Prostate gland (tissue), 2 donors: ENCODE results near the gene UBE2H. TPM values are rescaled to one million over a fixed set of nuclear protein-coding genes. Genes with fewer than 3 reads are reported as not detected.
"Not testable (repeated sequence)": the region's sequence is repeated elsewhere in the genome, so short reads cannot be mapped to it uniquely, and the experiment has no call there.

Experiments used
- DNase-seq: peaks from one replicate; pipeline ENCODE4 v3.0.0-alpha.2; 2019; ENCODE audit warnings: low spot score
- H3K27ac ChIP-seq, 2 donors: fragments of 200-600 bp; sonication (generic); 2 replicates each; pipeline ENCODE4 v1.5.1; 2017 to 2019
- H3K27me3 ChIP-seq: fragments of 200-600 bp; sonication (generic); replicated peaks from 2 replicates; pipeline ENCODE4 v1.5.1; 2019; ENCODE audit not compliant: insufficient read depth
- H3K36me3 ChIP-seq, 2 donors: fragments of 200-600 bp; sonication (generic); 1 replicate in 1 of 2; 2 replicates in 1 of 2; pipeline versions ENCODE4 v1.5.1 to v1.8.1; 2017 to 2019
- H3K4me1 ChIP-seq: fragments of 200-600 bp; sonication (generic); replicated peaks from 2 replicates; pipeline ENCODE4 v1.5.1; 2019
- H3K4me3 ChIP-seq, 2 donors: fragments of 200-600 bp; sonication (generic); 2 replicates each; pipeline ENCODE4 v1.5.1; 2017 to 2019
- H3K9me3 ChIP-seq: fragments of 200-600 bp; sonication (generic); 2 replicates; pipeline ENCODE4 v1.5.1; 2017
- POLR2A ChIP-seq: fragments of 450-650 bp; IDR thresholded peaks from one replicate; pipeline ENCODE4 v1.6.1; 2016; ENCODE audit warnings: antibody characterized with exemption, mild to moderate bottlenecking
- POLR2AphosphoS5 ChIP-seq: sonication (generic); formaldehyde crosslinking; IDR thresholded peaks from one replicate; pipeline ENCODE4 v1.6.1; 2017; ENCODE audit warnings: antibody characterized with exemption
- WGBS: methylation state at CpG from one replicate; pipeline ENCODE4 v1.1.5; 2018; 5-methylcytosine and 5-hydroxymethylcytosine counted together
- intact Hi-C: fragments of 100-400 bp; cut with DNase I; formaldehyde crosslinking; loops from one replicate; pipeline ENCODE4 v1.14.2; 2022
- total RNA-seq, 2 donors: library from RNA; depleted of rRNA; stranded (reverse); fragments of >200 nt; gene quantifications; one replicate each; pipeline ENCODE4 v1.1.0, GENCODE V29; 2016
- TF ChIP-seq, protein P1 (sequence below), 4 experiments: fragments of 200-600 bp in 2 of 4; fragments of 450-650 bp in 2 of 4; sonication (generic) in 2 of 4; IDR thresholded peaks; 1 replicate in 3 of 4; 2 replicates in 1 of 4; pipeline ENCODE4 v1.5.1; 2016 to 2019; ENCODE audit warnings: antibody characterized with exemption in 4 of 4, mild to moderate bottlenecking in 2 of 4, moderate library complexity in 2 of 4

Gene UBE2H
- total RNA-seq, 2 donors from 2014 or later = 78.4 to 105 TPM

GRCh38 chr7:129828989-129829736 is 123.6 kb downstream of the UBE2H start:
- no peaks in the 10 kb centered on the region for H3K27me3 ChIP-seq
- H3K4me1 ChIP-seq = peaks cover 7% of the 10 kb centered on the region
- no peak for TF ChIP-seq POLR2AphosphoS5
- TF ChIP-seq POLR2A = no peak
- TF ChIP-seq, protein P1, sequence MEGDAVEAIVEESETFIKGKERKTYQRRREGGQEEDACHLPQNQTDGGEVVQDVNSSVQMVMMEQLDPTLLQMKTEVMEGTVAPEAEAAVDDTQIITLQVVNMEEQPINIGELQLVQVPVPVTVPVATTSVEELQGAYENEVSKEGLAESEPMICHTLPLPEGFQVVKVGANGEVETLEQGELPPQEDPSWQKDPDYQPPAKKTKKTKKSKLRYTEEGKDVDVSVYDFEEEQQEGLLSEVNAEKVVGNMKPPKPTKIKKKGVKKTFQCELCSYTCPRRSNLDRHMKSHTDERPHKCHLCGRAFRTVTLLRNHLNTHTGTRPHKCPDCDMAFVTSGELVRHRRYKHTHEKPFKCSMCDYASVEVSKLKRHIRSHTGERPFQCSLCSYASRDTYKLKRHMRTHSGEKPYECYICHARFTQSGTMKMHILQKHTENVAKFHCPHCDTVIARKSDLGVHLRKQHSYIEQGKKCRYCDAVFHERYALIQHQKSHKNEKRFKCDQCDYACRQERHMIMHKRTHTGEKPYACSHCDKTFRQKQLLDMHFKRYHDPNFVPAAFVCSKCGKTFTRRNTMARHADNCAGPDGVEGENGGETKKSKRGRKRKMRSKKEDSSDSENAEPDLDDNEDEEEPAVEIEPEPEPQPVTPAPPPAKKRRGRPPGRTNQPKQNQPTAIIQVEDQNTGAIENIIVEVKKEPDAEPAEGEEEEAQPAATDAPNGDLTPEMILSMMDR (IDR thresholded peaks at IDR 0.05) = no peak
- H3K36me3 ChIP-seq = no peaks in the 10 kb centered on the region
- H3K27ac ChIP-seq = peak overlapping the region in 1 of 2 donors; percentile 66
- DNase-seq = no peak
- no peaks in the 10 kb centered on the region for H3K9me3 ChIP-seq
- intact Hi-C loops = loop anchor here (5.0 to 10.0 kb wide), 3 partner anchors 164 to 464 kb away; partner anchors contain the start of gene NRF1
- 60% methylated on average over 12 of the region's 12 CpGs for WGBS
- no peak overlapping the region for H3K4me3 ChIP-seq

- 83% methylated on average over 18 of the region's 18 CpGs for WGBS
- intact Hi-C loops = loop anchor here (5.0 to 10.0 kb wide), 3 partner anchors 163 to 463 kb away; partner anchors contain the start of gene NRF1
- Histone ChIP-seq H3K4me1 (peaks cover 7% of the 10 kb centered on the region), H3K4me3 (no peak overlapping the region), H3K27ac (no peak overlapping the region), H3K36me3 (no peaks in the 10 kb centered on the region), H3K27me3 (no peaks in the 10 kb centered on the region), H3K9me3 (no peaks in the 10 kb centered on the region)
- no peak for DNase-seq
- TF ChIP-seq POLR2AphosphoS5 (no peak), POLR2A (no peak)
- TF ChIP-seq, protein P1 (IDR thresholded peaks at IDR 0.05) = no peak
These were observed 124.5 kb downstream of the UBE2H start for GRCh38 chr7:129828078-129828762.

DNA sequence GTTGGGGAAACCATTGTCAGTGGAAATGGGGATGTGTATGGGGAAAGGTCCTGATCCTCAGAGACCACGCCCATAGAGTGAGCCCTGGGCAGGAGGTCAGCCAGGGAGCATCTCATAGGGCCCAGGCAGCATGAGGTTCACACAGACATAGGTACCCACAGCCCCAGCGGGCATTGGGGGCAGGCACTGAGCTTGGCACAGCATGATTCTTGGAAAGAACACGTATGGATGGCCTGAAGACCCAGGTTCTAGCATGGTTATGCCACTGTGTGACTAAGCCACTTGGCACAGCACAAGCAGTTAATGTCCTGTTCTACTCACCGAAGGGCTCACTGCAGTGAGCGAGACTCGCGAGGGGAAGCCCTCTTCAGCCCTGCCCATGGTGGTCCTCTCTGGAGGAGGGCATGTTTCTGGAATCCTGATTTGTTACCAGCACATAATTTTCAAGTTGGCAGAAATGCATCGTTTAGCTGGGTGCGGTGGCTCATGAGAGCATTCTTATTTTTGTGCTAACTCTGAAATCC is 125.2 kb downstream of the UBE2H start:
- TF ChIP-seq, protein P1 (IDR thresholded peaks at IDR 0.05) = no peak
- TF ChIP-seq POLR2AphosphoS5 = no peak
- no peak for DNase-seq
- H3K4me3 ChIP-seq = no peak overlapping the region
- intact Hi-C loops = loop anchor here (5.0 to 10.0 kb wide), 3 partner anchors 163 to 463 kb away; partner anchors contain the start of gene NRF1
- H3K4me1 ChIP-seq = peaks cover 7% of the 10 kb centered on the region
- H3K27ac ChIP-seq = no peak overlapping the region
- no peaks in the 10 kb centered on the region for H3K36me3 ChIP-seq
- H3K27me3 ChIP-seq = no peaks in the 10 kb centered on the region
- WGBS = 81% methylated on average over 9 of the region's 9 CpGs
- no peaks in the 10 kb centered on the region for H3K9me3 ChIP-seq

GRCh38 chr7:129826895-129827294 is 125.9 kb downstream of the UBE2H start:
- H3K27ac ChIP-seq, H3K27me3 ChIP-seq, H3K9me3 ChIP-seq, H3K36me3 ChIP-seq, H3K4me3 ChIP-seq, H3K4me1 ChIP-seq, DNase-seq: not testable (repeated sequence)
- intact Hi-C loops = loop anchor here (5.0 to 10.0 kb wide), 3 partner anchors 162 to 462 kb away; partner anchors contain the start of gene NRF1
- 84% methylated on average over 10 of the region's 10 CpGs for WGBS

DNA sequence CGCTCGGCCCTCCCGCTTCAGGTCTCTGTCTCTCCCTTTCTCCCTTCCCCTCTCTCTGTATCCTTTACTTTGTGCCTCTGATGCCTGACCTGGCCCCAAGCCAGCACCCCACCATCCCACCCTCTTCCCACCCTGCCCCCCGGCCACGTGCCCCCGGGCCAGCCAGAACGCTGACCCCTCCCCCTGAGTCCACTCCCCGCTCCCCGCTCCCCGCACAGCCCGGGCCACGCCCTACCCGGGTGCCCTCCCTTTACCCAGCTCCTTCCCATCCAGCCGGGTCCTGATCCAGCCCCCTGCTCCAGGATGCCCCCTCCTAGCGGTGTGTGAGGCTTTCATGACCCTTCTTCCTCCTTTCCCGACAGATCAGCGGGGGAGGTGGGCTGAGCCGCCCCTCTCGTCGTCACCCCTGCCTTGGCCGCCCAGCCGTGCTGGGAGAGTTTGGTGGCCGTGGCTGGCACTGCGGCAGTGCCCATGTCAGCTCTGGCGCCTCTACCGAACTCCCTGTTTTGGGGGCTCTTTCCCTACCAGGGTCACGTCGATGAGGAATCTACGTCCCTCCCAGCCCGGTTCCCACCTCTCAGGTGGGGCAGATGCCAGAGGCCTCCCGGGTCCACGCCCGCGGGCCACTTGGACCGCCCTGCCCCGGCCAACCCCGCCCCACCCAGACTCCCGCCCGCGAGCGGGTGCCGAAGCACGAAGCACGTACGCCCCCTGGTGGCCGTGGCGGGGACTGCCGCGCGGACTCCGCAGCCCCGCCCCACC is 127.4 kb downstream of the UBE2H start:
- H3K9me3 ChIP-seq = no peaks in the 10 kb centered on the region
- TF ChIP-seq, protein P1 (IDR thresholded peaks at IDR 0.05) = peak; percentile 61 to 99 (median 86)
- TF ChIP-seq POLR2A (no peak), POLR2AphosphoS5 (no peak)
- no peaks in the 10 kb centered on the region for H3K36me3 ChIP-seq
- H3K4me3 ChIP-seq = peak overlapping the region; percentile 46 to 57
- intact Hi-C loops = loop anchor here (2.0 to 10.0 kb wide), 4 partner anchors 161 to 461 kb away; partner anchors contain the start of gene NRF1
- WGBS = under 1% methylated on average over 37 of the region's 52 CpGs
- H3K4me1 ChIP-seq = no peaks in the 10 kb centered on the region
- DNase-seq = peak; percentile 85
- H3K27ac ChIP-seq = peak overlapping the region; percentile 67 to 74
- H3K27me3 ChIP-seq = no peaks in the 10 kb centered on the region
